Endothelial cell of umbilical vein (primary cell): ENCODE results near the gene ZNF672. TPM values are rescaled to one million over a fixed set of nuclear protein-coding genes. Genes with fewer than 3 reads are reported as not detected.

Experiments used
- BruUV-seq: library from RNA; stranded (reverse); fragments of 400-500 nt; replicated peaks from 2 replicates; lab custom pipeline; 2021; lab: Mats Ljungman, UMichigan
- CTCF ChIA-PET: fragments of 300-600, 350-600 bp; sonication (Branson Sonifier 250); formaldehyde crosslinking; loops from one replicate; lab custom pipeline; 2021; ENCODE audit warnings: antibody characterized with exemption, inconsistent platforms; lab: Charles Lee
- POLR2A ChIA-PET: fragments of 300-600, 350-600 bp; sonication (Branson Sonifier 250); formaldehyde crosslinking; loops from one replicate; lab custom pipeline; 2021; ENCODE audit warnings: antibody characterized with exemption, inconsistent platforms; lab: Charles Lee
- DNase-seq: peaks from one replicate; pipeline ENCODE4 v3.0.0-alpha.2; 2011; ENCODE audit warnings: low read depth, low spot score
- FAIRE-seq: peaks from 2 replicates; lab custom pipeline; 2011; peaks lifted over from hg19 to GRCh38; lab: Jason Lieb, UNC
- H2AFZ ChIP-seq: 2 replicates; pipeline ENCODE4 v1.6.0; 2012; ENCODE audit warnings: low read depth, low read length, control low read depth, inconsistent platforms
- H3K27ac ChIP-seq: 2 replicates; pipeline ENCODE4 v1.5.1; 2011; ENCODE audit warnings: low read depth, mild to moderate bottlenecking, control low read depth, low read length, moderate library complexity; ENCODE audit not compliant: insufficient read depth
- H3K27me3 ChIP-seq, 2 experiments: 2 replicates each; pipeline versions ENCODE4 v1.6.0 to v1.6.1; 2011; ENCODE audit warnings: low read length in 2 of 2, mixed read lengths in 1 of 2; ENCODE audit not compliant: control insufficient read depth in 2 of 2, insufficient read depth in 2 of 2
- H3K36me3 ChIP-seq, 2 experiments: 2 replicates in 1 of 2; 3 replicates in 1 of 2; pipeline ENCODE4 v1.5.1; 2011; ENCODE audit warnings: low read length in 2 of 2, mild to moderate bottlenecking in 1 of 2, moderate library complexity in 1 of 2; ENCODE audit not compliant: control insufficient read depth in 2 of 2, insufficient read depth in 2 of 2; ENCODE audit errors: extremely low read depth in 1 of 2
- H3K4me1 ChIP-seq: 3 replicates; pipeline ENCODE4 v1.5.1; 2011; ENCODE audit warnings: mild to moderate bottlenecking, low read length; ENCODE audit not compliant: control insufficient read depth, insufficient read depth; ENCODE audit errors: extremely low read depth
- H3K4me2 ChIP-seq: 2 replicates; pipeline ENCODE4 v1.6.1; 2011; ENCODE audit warnings: low read length, control low read depth, mixed read lengths; ENCODE audit not compliant: insufficient read depth
- H3K4me3 ChIP-seq, 3 experiments: fragments of 200-600 bp in 1 of 3; sonication (generic), shearing (Covaris generic) in 1 of 3; replicated peaks in 1 of 3; 2 replicates each; pipeline ENCODE4 v1.5.1; 2011 to 2016; ENCODE audit warnings: control low read depth in 3 of 3, low read length in 3 of 3, mild to moderate bottlenecking in 2 of 3, inconsistent platforms in 1 of 3, low read depth in 1 of 3, moderate library complexity in 1 of 3; ENCODE audit not compliant: insufficient read depth in 1 of 3
- H3K79me2 ChIP-seq: 2 replicates; pipeline ENCODE4 v1.6.0; 2012; ENCODE audit warnings: low read length, inconsistent platforms; ENCODE audit not compliant: control insufficient read depth, insufficient read depth
- H3K9ac ChIP-seq: replicated peaks from 2 replicates; pipeline ENCODE3; 2011; ENCODE audit warnings: low read length, control low read depth; ENCODE audit not compliant: insufficient read depth; ENCODE audit errors: extremely low read depth
- H3K9me1 ChIP-seq: replicated peaks from 3 replicates; pipeline ENCODE4 v1.6.0; 2011; ENCODE audit warnings: mild to moderate bottlenecking, low read length; ENCODE audit not compliant: control insufficient read depth, insufficient read depth; ENCODE audit errors: extremely low read depth
- H3K9me3 ChIP-seq: replicated peaks from 2 replicates; pipeline ENCODE4 v1.5.1; 2012; ENCODE audit warnings: low read length, inconsistent platforms; ENCODE audit not compliant: control insufficient read depth, insufficient read depth
- H4K20me1 ChIP-seq: replicated peaks from 2 replicates; pipeline ENCODE3; 2011; ENCODE audit warnings: mild to moderate bottlenecking, low read length; ENCODE audit not compliant: control insufficient read depth, insufficient read depth; ENCODE audit errors: extremely low read depth
- EZH2 ChIP-seq: IDR thresholded peaks from 2 replicates; pipeline ENCODE4 v1.6.1; 2012; ENCODE audit warnings: borderline replicate concordance, low read depth, mild to moderate bottlenecking, moderate library complexity, low read length, inconsistent platforms; ENCODE audit not compliant: severe bottlenecking
- FOS ChIP-seq: IDR thresholded peaks from 2 replicates; pipeline ENCODE4 v1.6.1; 2011; ENCODE audit warnings: mild to moderate bottlenecking, low read length, moderate library complexity, borderline replicate concordance; ENCODE audit not compliant: insufficient read depth
- GATA2 ChIP-seq: IDR thresholded peaks from 2 replicates; pipeline ENCODE4 v1.7.0; 2011; ENCODE audit warnings: low read depth, mild to moderate bottlenecking, moderate library complexity, mixed read lengths, low read length; ENCODE audit not compliant: insufficient read length, insufficient read depth
- JUN ChIP-seq: IDR thresholded peaks from 2 replicates; pipeline ENCODE4 v1.6.1; 2011; ENCODE audit warnings: borderline replicate concordance, low read depth; ENCODE audit not compliant: insufficient read length, insufficient read depth
- MYC ChIP-seq: IDR thresholded peaks from one replicate; pipeline ENCODE4 v1.6.1; 2011; ENCODE audit warnings: mild to moderate bottlenecking, low read depth, low read length
- POLR2A ChIP-seq: IDR thresholded peaks from 2 replicates; pipeline ENCODE4 v1.6.1; 2012; ENCODE audit warnings: low read depth, mild to moderate bottlenecking, control low read depth, low read length
- POLR2AphosphoS5 ChIP-seq: IDR thresholded peaks from 2 replicates; pipeline ENCODE4 v1.6.1; 2012; ENCODE audit warnings: low read depth, mild to moderate bottlenecking, control low read depth, low read length, moderate library complexity; ENCODE audit not compliant: insufficient read depth
- dilution Hi-C: fragments of 300-500 bp; cut with MboI; formaldehyde crosslinking; loops from one replicate; pipeline ENCODE4 v1.15.0; 2019; ENCODE audit warnings: low sequenced_read_pairs; ENCODE audit not compliant: extremely low pct_ligation_motif_present
- intact Hi-C: fragments of 100-400 bp; cut with micrococcal nuclease; formaldehyde crosslinking; loops from one replicate; pipeline ENCODE4 v1.10.0; 2022
- polyA plus RNA-seq, 4 experiments: library from polyadenylated mRNA; depleted of rRNA in 3 of 4; stranded (reverse) in 3 of 4; unstranded in 1 of 4; fragments of >200 nt; gene quantifications; 2 replicates each; pipeline versions ENCODE4 v1.2.1 to v1.2.3, GENCODE V29; 2011 to 2012; ENCODE audit warnings: missing spikeins in 1 of 4
- total RNA-seq: library from RNA; stranded (reverse); gene quantifications from 2 replicates; pipeline ENCODE4 v1.2.3, GENCODE V29; 2021
- TF ChIP-seq, protein P1 (sequence below): IDR thresholded peaks from 2 replicates; pipeline ENCODE4 v1.6.1; 2011; ENCODE audit not compliant: insufficient read depth, insufficient read length

ZNF672 gene
- total and polyA plus RNA-seq, 2 donors (not counting 3 experiments of a cell fraction or from before 2014, with no cell fraction given): 20.1 to 29.6 TPM

- TF ChIP-seq FOS (no peak), GATA2 (no peak), POLR2A (no peak), EZH2 (no peak), MYC (no peak), POLR2AphosphoS5 (no peak), JUN (no peak)
- TF ChIP-seq, protein P1, sequence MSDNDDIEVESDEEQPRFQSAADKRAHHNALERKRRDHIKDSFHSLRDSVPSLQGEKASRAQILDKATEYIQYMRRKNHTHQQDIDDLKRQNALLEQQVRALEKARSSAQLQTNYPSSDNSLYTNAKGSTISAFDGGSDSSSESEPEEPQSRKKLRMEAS: no peak
- intact Hi-C loops: no loop called here
These were observed 5.7 kb downstream of the ZNF672 start for GRCh38 chr1:248843687-248844086.

DNA sequence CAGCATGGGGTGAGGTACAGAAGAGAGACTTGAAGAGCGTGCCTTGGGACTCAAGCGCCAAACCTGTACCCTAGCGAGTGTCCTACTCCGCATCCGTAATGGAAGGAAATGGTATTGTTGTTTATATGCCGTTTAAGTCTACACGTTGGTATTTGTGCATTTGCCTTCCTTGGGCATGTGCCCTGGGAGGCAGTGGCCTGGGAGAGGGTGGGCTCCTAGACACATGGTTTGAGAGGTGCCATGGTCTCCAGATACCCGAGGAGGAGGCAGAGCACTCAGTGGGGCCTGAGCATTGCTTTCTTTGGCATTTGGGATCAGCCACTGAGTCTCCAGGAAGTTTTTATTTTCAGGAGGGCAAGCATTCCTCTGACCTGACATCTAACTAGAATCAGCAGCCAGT lies 6.5 kb downstream of the ZNF672 start:
- dilution Hi-C loops: no loop called here
- Histone ChIP-seq H3K4me1 (no peaks in the 10 kb centered on the region), H2AFZ (no peak overlapping the region), H4K20me1 (no peaks in the 10 kb centered on the region), H3K4me3 (no peak overlapping the region), H3K9ac (no peak overlapping the region), H3K9me1 (no peaks in the 10 kb centered on the region), H3K4me2 (no peak overlapping the region), H3K79me2 (peaks cover 12% of the 10 kb centered on the region), H3K9me3 (no peaks in the 10 kb centered on the region), H3K27ac (no peak overlapping the region), H3K27me3 (no peaks in the 10 kb centered on the region), H3K36me3 (peaks cover 6 to 22% of the 10 kb centered on the region in 2 experiments)
- DNase-seq: no peak
- BruUV-seq: no TSS peak
- TF ChIP-seq FOS: no peak
- TF ChIP-seq POLR2AphosphoS5: no peak
- ChIA-PET POLR2A (no interaction called here), CTCF (no interaction called here)
- FAIRE-seq: no peak
- intact Hi-C loops: no loop called here

More at GRCh38 chr1:248843687-248844086, 5.7 kb downstream of the ZNF672 start:
- H3K27ac ChIP-seq: no peak overlapping the region
- H4K20me1 ChIP-seq: no peaks in the 10 kb centered on the region
- no peaks in the 10 kb centered on the region for H3K9me3 ChIP-seq
- no peaks in the 10 kb centered on the region for H3K27me3 ChIP-seq
- CTCF ChIA-PET: no interaction called here
- FAIRE-seq: no peak
- no peak overlapping the region for H3K4me3 ChIP-seq
- peaks cover 17% of the 10 kb centered on the region for H3K79me2 ChIP-seq
- no peak overlapping the region for H3K4me2 ChIP-seq
- BruUV-seq: no TSS peak
- no peaks in the 10 kb centered on the region for H3K9me1 ChIP-seq
- peaks cover 6% of the 10 kb centered on the region for H3K4me1 ChIP-seq
- H2AFZ ChIP-seq: no peak overlapping the region
- peaks cover 6 to 19% of the 10 kb centered on the region in 2 experiments for H3K36me3 ChIP-seq
- H3K9ac ChIP-seq: no peak overlapping the region
- DNase-seq: no peak
- POLR2A ChIA-PET: no interaction called here
- dilution Hi-C loops: no loop called here
